HTR-8/SVneo (cell line): Measurements from ENCODE around the gene UBA1.

Experiments
- DNase-seq: peaks from one replicate; pipeline ENCODE4 v3.0.0; 2011; ENCODE audit warnings: low spot score, mixed read lengths; ENCODE audit not compliant: insufficient read length
- FAIRE-seq: peaks from 2 replicates; lab custom pipeline; 2011; peaks lifted over from hg19 to GRCh38; lab: Jason Lieb, UNC

Gene UBA1

GRCh38 chrX:47169273-47169672 is 24.4 kb upstream of the UBA1 start:
- DNase-seq (no peak), FAIRE-seq (no peak)

- no peak for DNase-seq
- FAIRE-seq, result no peak
These were observed 23.7 kb upstream of the UBA1 start for GRCh38 chrX:47169726-47170515.

- FAIRE-seq (no peak), DNase-seq (no peak)
These were observed 22.6 kb upstream of the UBA1 start for GRCh38 chrX:47170861-47171692.

GRCh38 chrX:47171996-47172395 is 21.6 kb upstream of the UBA1 start:
- FAIRE-seq (no peak), DNase-seq (no peak)

- no peak for FAIRE-seq
- DNase-seq, result no peak
These were observed 21.1 kb upstream of the UBA1 start for GRCh38 chrX:47172549-47172948.

GRCh38 chrX:47172971-47173792 is 20.4 kb upstream of the UBA1 start:
- DNase-seq (no peak), FAIRE-seq (no peak)

GRCh38 chrX:47174376-47174775 is 19.3 kb upstream of the UBA1 start:
- FAIRE-seq (no peak), DNase-seq (no peak)

GRCh38 chrX:47174846-47175587 is 18.6 kb upstream of the UBA1 start:
- FAIRE-seq, result no peak
- no peak for DNase-seq

GRCh38 chrX:47175588-47175980 is 18.0 kb upstream of the UBA1 start:
- DNase-seq, result no peak
- FAIRE-seq, result no peak

GRCh38 chrX:47176101-47176740 is 17.4 kb upstream of the UBA1 start:
- DNase-seq (no peak), FAIRE-seq (no peak)

- FAIRE-seq (no peak), DNase-seq (no peak)
These were observed 16.6 kb upstream of the UBA1 start for GRCh38 chrX:47177079-47177478.

- no peak for FAIRE-seq
- DNase-seq, result no peak
These were observed 15.3 kb upstream of the UBA1 start for GRCh38 chrX:47178337-47178736.

GRCh38 chrX:47179221-47179927 is 14.3 kb upstream of the UBA1 start:
- FAIRE-seq, result no peak
- DNase-seq, result no peak

GRCh38 chrX:47179928-47180255 is 13.7 kb upstream of the UBA1 start:
- FAIRE-seq (no peak), DNase-seq (no peak)

- FAIRE-seq (no peak), DNase-seq (no peak)
These were observed 13.3 kb upstream of the UBA1 start for GRCh38 chrX:47180346-47180745.

- FAIRE-seq, result no peak
- DNase-seq, result no peak
These were observed 12.3 kb upstream of the UBA1 start for GRCh38 chrX:47181301-47181700.

GRCh38 chrX:47182106-47182700 is 11.4 kb upstream of the UBA1 start:
- FAIRE-seq, result no peak
- no peak for DNase-seq

- DNase-seq (no peak), FAIRE-seq (no peak)
These were observed 9.1 kb upstream of the UBA1 start for GRCh38 chrX:47184486-47184885.

- no peak for FAIRE-seq
These were observed 8.4 kb upstream of the UBA1 start for GRCh38 chrX:47185241-47185640.

More at GRCh38 chrX:47185241-47185640, 8.4 kb upstream of the UBA1 start:
- no peak for DNase-seq
